Tibial nerve (tissue), 4 donors: ENCODE measurements around the gene RASA3. TPM values are rescaled to one million over a fixed set of nuclear protein-coding genes. Genes with fewer than 3 reads are reported as not detected.
"Not testable (repeated sequence)": the region's sequence is repeated elsewhere in the genome, so short reads cannot be mapped to it uniquely, and the experiment has no call there.

Experiments used
- DNase-seq, 2 donors: peaks; one replicate each; pipeline ENCODE4 v3.0.0-alpha.2; 2019; ENCODE audit warnings: low spot score in 2 of 2
- H3K27ac ChIP-seq, 4 donors: fragments of 200-600 bp; sonication (generic) in 3 of 4; one replicate each; pipeline ENCODE4 v1.5.1; 2017 to 2019; ENCODE audit warnings: mild to moderate bottlenecking in 1 of 4
- H3K27me3 ChIP-seq, 2 donors: fragments of 200-600 bp; sonication (generic) in 1 of 2; one replicate each; pipeline versions ENCODE4 v1.5.1 to v1.6.0; 2017 to 2019
- H3K36me3 ChIP-seq, 3 donors: fragments of 200-600 bp; sonication (generic); one replicate each; pipeline ENCODE4 v1.5.1; 2018 to 2019
- H3K4me1 ChIP-seq, 4 donors: fragments of 200-600 bp; sonication (generic) in 3 of 4; one replicate each; pipeline ENCODE4 v1.5.1; 2017 to 2019
- H3K4me3 ChIP-seq, 4 donors: fragments of 200-600 bp; sonication (generic) in 3 of 4; one replicate each; pipeline ENCODE4 v1.5.1; 2017 to 2019; ENCODE audit warnings: mild to moderate bottlenecking in 1 of 4, moderate library complexity in 1 of 4
- H3K9me3 ChIP-seq, 4 donors: fragments of 200-600 bp; sonication (generic) in 3 of 4; one replicate each; pipeline ENCODE4 v1.5.1; 2017 to 2019
- EP300 ChIP-seq, 2 donors: sonication (generic); formaldehyde crosslinking; IDR thresholded peaks; one replicate each; pipeline ENCODE4 v1.6.1; 2017; ENCODE audit warnings: antibody characterized with exemption in 2 of 2, mild to moderate bottlenecking in 1 of 2
- POLR2A ChIP-seq, 2 donors: fragments of 450-650 bp; IDR thresholded peaks; one replicate each; pipeline ENCODE4 v1.6.1; 2017; ENCODE audit warnings: antibody characterized with exemption in 2 of 2, mild to moderate bottlenecking in 2 of 2, moderate library complexity in 2 of 2
- WGBS, 2 donors: methylation state at CpG; one replicate each; pipeline ENCODE4 v1.1.5; 2018; 5-methylcytosine and 5-hydroxymethylcytosine counted together
- total RNA-seq, 4 donors: library from RNA; depleted of rRNA; stranded (reverse); fragments of >200 nt; gene quantifications; one replicate each; pipeline ENCODE4 v1.1.0, GENCODE V29; 2016
- TF ChIP-seq, protein P1 (sequence below), 5 experiments: fragments of 200-600 bp in 3 of 5; fragments of 450-650 bp in 2 of 5; sonication (generic) in 3 of 5; IDR thresholded peaks; one replicate each; pipeline ENCODE4 v1.5.1; 2016 to 2019; ENCODE audit warnings: antibody characterized with exemption in 5 of 5, mild to moderate bottlenecking in 3 of 5, moderate library complexity in 2 of 5

RASA3 gene
- total RNA-seq, 4 donors from 2014 or later: 36.2 to 63.3 (median 46.3) TPM

GRCh38 chr13:113991191-113991669 is 141.2 kb downstream of the RASA3 start:
- Histone ChIP-seq H3K36me3 (peaks cover 0 to 57% (median 8%) of the 10 kb centered on the region in 3 donors), H3K27ac (no peak overlapping the region), H3K27me3 (no peaks in the 10 kb centered on the region), H3K4me1 (no peaks in the 10 kb centered on the region), H3K4me3 (no peak overlapping the region), H3K9me3 (no peaks in the 10 kb centered on the region)
- DNase-seq: no peak
- WGBS, 2 donors: 52 to 69% methylated on average over 5 to 6 of the region's 10 CpGs
- TF ChIP-seq, protein P1, sequence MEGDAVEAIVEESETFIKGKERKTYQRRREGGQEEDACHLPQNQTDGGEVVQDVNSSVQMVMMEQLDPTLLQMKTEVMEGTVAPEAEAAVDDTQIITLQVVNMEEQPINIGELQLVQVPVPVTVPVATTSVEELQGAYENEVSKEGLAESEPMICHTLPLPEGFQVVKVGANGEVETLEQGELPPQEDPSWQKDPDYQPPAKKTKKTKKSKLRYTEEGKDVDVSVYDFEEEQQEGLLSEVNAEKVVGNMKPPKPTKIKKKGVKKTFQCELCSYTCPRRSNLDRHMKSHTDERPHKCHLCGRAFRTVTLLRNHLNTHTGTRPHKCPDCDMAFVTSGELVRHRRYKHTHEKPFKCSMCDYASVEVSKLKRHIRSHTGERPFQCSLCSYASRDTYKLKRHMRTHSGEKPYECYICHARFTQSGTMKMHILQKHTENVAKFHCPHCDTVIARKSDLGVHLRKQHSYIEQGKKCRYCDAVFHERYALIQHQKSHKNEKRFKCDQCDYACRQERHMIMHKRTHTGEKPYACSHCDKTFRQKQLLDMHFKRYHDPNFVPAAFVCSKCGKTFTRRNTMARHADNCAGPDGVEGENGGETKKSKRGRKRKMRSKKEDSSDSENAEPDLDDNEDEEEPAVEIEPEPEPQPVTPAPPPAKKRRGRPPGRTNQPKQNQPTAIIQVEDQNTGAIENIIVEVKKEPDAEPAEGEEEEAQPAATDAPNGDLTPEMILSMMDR (IDR thresholded peaks at IDR 0.05): no peak
- TF ChIP-seq EP300 (IDR thresholded peaks at IDR 0.05) (peak in 1 of 2 donors; percentile 12), POLR2A (IDR thresholded peaks at IDR 0.05) (no peak)

GRCh38 chr13:113990321-113990837 is 142.0 kb downstream of the RASA3 start:
- Histone ChIP-seq H3K4me1 (no peaks in the 10 kb centered on the region), H3K27ac (no peak overlapping the region), H3K36me3 (peaks cover 0 to 51% (median 8%) of the 10 kb centered on the region in 3 donors), H3K27me3 (no peaks in the 10 kb centered on the region), H3K4me3 (no peak overlapping the region), H3K9me3 (no peaks in the 10 kb centered on the region)
- peak in 1 of 2 donors; percentile 7 for DNase-seq
- TF ChIP-seq POLR2A (IDR thresholded peaks at IDR 0.05) (no peak), EP300 (IDR thresholded peaks at IDR 0.05) (no peak)
- TF ChIP-seq, protein P1 (IDR thresholded peaks at IDR 0.05): no peak
- WGBS, 2 donors: 92 to 94% methylated on average over 9 of the region's 9 CpGs

DNA sequence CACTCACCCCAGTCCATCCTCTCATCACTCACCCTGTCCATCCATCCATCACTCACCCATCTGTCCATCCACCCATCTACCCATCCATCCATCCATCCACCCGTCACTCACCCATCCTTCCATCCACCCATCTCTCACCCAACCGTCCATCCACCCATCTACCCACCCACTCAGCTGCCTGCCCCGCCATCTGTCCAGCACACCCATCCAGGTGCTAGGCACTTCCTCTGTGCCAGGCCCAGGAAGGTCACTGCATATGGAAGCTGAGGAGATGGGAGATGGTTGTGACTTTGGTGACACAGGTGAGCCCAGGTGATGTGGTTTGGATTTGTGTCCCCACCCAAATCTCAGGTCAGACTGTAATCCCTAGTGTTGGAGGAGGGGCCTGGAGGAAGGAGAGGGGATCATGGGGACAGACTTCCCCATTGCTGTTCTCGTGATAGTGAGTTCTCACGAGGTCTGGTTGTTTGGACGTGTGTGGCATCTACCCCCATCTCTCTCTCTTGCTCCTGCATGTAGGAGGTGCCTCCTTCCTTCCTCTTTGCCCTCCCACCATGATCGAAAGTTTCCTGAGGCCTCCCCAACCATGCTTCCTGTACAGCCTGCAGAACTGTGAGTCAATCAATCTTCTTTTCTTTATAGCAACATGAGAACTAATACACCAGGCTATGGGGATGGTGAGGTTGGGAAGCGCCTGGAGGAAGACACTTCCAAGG is 142.7 kb downstream of the RASA3 start:
- no peak overlapping the region for H3K4me3 ChIP-seq
- WGBS, 2 donors: 92 to 94% methylated on average over 8 of the region's 8 CpGs
- no peaks in the 10 kb centered on the region for H3K27me3 ChIP-seq
- TF ChIP-seq POLR2A (IDR thresholded peaks at IDR 0.05) (no peak), EP300 (IDR thresholded peaks at IDR 0.05) (no peak)
- TF ChIP-seq, protein P1 (IDR thresholded peaks at IDR 0.05): no peak
- no peaks in the 10 kb centered on the region for H3K4me1 ChIP-seq
- no peak overlapping the region for H3K27ac ChIP-seq
- DNase-seq: no peak
- no peaks in the 10 kb centered on the region for H3K9me3 ChIP-seq
- peaks cover 0 to 45% (median 8%) of the 10 kb centered on the region in 3 donors for H3K36me3 ChIP-seq

DNA sequence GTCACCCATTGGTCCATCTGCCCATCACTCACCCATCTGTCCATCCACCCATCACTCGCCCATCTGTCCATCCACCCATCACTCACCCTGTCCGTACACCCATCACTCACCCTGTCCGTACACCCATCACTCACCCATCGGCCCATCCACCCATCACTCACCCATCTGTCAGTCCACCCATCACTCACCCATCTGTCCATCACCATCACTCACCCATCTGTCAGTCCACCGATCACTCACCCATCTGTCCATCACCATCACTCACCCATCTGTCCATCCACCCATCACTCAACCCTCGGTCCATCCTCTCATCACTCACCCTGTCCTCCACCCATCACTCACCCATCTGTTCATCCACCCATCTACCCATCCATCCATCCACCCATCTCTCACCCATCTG is 143.6 kb downstream of the RASA3 start:
- not testable (repeated sequence) for H3K4me3 ChIP-seq, H3K9me3 ChIP-seq, H3K27me3 ChIP-seq, H3K4me1 ChIP-seq, H3K27ac ChIP-seq
- 85 to 96% methylated on average over 6 of the region's 6 CpGs for WGBS, 2 donors
- DNase-seq: peak in 1 of 2 donors; percentile 9
- H3K36me3 ChIP-seq: peaks cover 0 to 40% (median 8%) of the 10 kb centered on the region in 3 donors

DNA sequence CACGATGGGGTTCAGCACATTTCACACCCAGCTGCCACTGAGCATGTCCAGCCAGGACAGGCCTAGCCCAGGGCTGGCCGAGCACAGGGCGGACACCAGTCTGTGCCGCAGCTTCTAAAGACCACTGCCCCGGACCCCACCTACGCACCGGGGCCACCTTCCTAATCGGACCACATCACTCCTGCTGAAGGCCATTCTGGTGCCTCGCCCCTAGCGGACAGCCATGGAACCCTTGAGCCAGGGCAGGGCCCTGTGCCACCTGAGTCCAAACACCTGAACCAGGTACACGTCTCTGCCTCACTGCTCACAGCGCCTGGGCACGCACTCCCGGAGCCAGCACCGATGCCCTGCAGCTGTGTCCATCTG is 150.1 kb downstream of the RASA3 start:
- H3K36me3 ChIP-seq: peaks cover 0 to 55% (median 2%) of the 10 kb centered on the region in 3 donors
- H3K4me3 ChIP-seq: no peak overlapping the region
- TF ChIP-seq, protein P1 (IDR thresholded peaks at IDR 0.05): no peak
- no peak for TF ChIP-seq EP300 (IDR thresholded peaks at IDR 0.05)
- no peak for TF ChIP-seq POLR2A (IDR thresholded peaks at IDR 0.05)
- H3K4me1 ChIP-seq: peaks cover 0 to 20% (median 2%) of the 10 kb centered on the region in 4 donors
- H3K27ac ChIP-seq: peak overlapping the region in 1 of 4 donors; percentile 84
- WGBS, 2 donors: 95 to 100% methylated on average over 6 to 15 of the region's 15 CpGs
- no peaks in the 10 kb centered on the region for H3K9me3 ChIP-seq
- DNase-seq: no peak
- no peaks in the 10 kb centered on the region for H3K27me3 ChIP-seq
